ENCODE data around the gene ASAP3.
A peak's percentile ranks its signal among the peaks of the same experiment; 100 is the strongest.

Gene ASAP3

DNA sequence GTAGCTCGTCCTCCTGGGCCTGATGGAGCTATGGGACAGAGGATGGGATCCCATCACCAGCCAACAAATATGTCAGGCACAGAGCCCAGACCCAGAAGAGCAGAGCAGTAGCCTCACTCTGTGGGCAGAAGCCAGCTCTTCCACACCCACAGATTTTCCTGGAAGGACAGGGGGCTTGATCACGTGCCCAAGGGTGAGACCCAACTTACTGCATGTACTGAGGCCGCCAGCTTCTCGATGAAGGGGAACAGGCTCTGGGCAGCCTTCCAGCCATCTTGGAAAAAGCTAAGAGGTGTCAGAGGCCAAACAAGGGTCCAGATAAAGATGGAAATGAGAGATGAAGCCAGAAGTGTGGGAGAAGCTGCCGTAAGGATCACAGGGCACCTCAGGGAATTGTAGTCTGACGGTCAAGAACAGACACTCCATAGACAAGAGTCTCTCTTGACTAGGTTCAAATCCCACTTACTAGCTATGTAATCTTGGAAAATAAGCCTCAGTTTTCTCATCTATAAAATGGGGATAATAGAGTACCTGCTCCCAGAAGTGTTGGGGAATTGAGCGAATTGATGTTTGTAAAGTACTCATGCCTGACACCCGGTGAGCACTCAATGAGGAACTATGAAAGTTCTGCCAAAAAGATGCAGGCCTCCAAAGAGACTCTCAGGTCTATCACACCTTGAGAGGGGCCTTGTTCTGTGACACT lies 42.4 kb downstream of the ASAP3 start:
- Histone ChIP-seq H3K4me2 (no peak overlapping the region), H3K27ac (no peak overlapping the region), H3K9ac (no peak overlapping the region), H4K20me1 (peaks cover 0 to 6% (median 0%) of the 10 kb centered on the region in 11 experiments; a peak in 1 of 22 replicates), H3K4me3 (no peak overlapping the region), H3K9me3 (replicated peaks in 1 of 11) (no peaks in the 10 kb centered on the region), H3K36me3 (peaks cover 0 to 6% (median 0%) of the 10 kb centered on the region in 11 experiments; a peak in 2 of 22 replicates), H3K27me3 (no peaks in the 10 kb centered on the region), H3K4me1 (peaks cover 11 to 36% (median 18%) of the 10 kb centered on the region in 10 experiments; a peak in 18 of 20 replicates)
- no peak for TF ChIP-seq Cebpa-rat (IDR thresholded peaks at IDR 0.05)

DNA sequence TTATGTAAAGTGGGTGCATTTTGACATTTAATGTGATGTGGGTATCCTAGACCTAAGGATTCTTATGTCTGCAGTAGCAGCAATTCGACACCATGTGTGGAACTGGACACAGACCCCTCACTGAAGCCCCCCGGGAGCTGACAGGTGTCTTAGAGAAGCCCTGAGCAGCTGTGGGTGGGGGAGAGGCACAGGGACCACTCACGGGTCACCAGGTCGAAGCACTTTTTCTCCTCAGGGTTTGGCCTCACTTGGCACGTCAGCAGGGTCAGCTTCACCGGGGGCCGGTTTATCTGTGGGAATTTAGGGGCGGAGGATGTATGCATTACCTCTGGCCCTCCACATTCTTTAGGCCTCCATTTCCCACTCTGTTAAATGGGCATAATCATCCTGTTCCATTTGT lies 45.4 kb downstream of the ASAP3 start:
- H3K4me3 ChIP-seq: no peak overlapping the region
- peaks cover 0 to 17% (median 7%) of the 10 kb centered on the region in 10 experiments; a peak in 12 of 20 replicates for H3K4me1 ChIP-seq
- H3K4me2 ChIP-seq: no peak overlapping the region
- no peaks in the 10 kb centered on the region for H3K27me3 ChIP-seq
- H3K9ac ChIP-seq: no peak overlapping the region
- TF ChIP-seq Cebpa-rat (IDR thresholded peaks at IDR 0.05): no peak
- H3K36me3 ChIP-seq: peaks cover 0 to 12% (median 0%) of the 10 kb centered on the region in 11 experiments; a peak in 2 of 22 replicates
- H3K27ac ChIP-seq: no peak overlapping the region
- H4K20me1 ChIP-seq: peaks cover 0 to 6% (median 0%) of the 10 kb centered on the region in 11 experiments; a peak in 1 of 22 replicates
- H3K9me3 ChIP-seq (replicated peaks in 1 of 11): no peaks in the 10 kb centered on the region

- no peak overlapping the region for H3K4me3 ChIP-seq
- H4K20me1 ChIP-seq: peaks cover 0 to 6% (median 0%) of the 10 kb centered on the region in 11 experiments; a peak in 1 of 22 replicates
- H3K36me3 ChIP-seq: peaks cover 0 to 18% (median 0%) of the 10 kb centered on the region in 11 experiments; a peak in 3 of 22 replicates
- no peak overlapping the region for H3K9ac ChIP-seq
- no peak for TF ChIP-seq Cebpa-rat (IDR thresholded peaks at IDR 0.05)
- H3K4me2 ChIP-seq: no peak overlapping the region
- H3K27ac ChIP-seq: no peak overlapping the region
- peaks cover 0 to 13% (median under 1%) of the 10 kb centered on the region in 10 experiments; a peak in 6 of 20 replicates for H3K4me1 ChIP-seq
- no peaks in the 10 kb centered on the region for H3K9me3 ChIP-seq (replicated peaks in 1 of 11)
- H3K27me3 ChIP-seq: no peaks in the 10 kb centered on the region
Measured at GRCh38 chr1:23437355-23437664, 46.7 kb downstream of the ASAP3 start.

DNA sequence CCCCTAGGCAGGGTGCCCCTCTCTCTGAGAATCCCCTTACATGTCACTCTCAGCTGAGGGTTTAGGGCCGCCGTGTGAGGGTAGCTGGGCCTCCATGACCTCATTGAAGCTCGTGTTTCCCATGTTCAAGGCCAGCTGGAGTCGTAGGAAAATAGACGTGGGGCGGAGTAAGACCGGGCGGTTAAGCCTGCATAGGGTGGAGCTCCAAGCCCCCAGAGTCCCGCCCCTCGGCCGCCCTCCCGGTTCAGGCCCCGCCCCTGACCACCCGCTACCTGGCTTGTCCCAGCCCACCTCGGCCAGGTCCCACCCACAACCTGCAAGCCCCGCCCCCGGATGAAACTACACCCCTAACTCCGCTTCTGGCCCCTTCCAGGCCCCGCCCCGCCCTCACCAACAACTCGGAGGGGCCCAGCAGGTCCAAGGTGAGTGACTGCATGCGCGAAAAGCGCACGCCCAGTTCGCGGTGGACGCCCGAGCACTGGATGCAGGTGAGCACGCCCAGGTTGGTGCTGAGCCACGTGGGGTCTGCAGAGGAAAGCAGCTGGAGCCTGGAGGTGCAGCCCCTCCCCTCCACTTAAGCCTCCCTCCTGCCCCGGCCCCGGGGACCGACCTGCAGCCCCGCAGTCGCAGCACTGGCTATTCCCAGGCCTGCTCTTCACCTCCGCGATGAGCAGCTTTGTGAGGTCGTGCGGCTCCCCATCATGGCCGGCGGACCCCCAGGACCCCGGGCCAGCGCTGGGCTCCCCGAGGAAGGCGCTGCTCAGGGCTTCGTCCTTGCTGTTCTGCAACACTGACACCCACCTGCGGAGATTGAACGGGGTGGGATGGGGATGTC lies 47.2 kb downstream of the ASAP3 start:
- H3K4me2 ChIP-seq: peak overlapping the region in 4 of 11 experiments; percentile 11 to 30 (median 14); a peak in 2 of 22 replicates
- H3K27ac ChIP-seq: no peak overlapping the region
- H3K9me3 ChIP-seq (replicated peaks in 1 of 11): no peaks in the 10 kb centered on the region
- H4K20me1 ChIP-seq: peaks cover 0 to 6% (median 0%) of the 10 kb centered on the region in 11 experiments; a peak in 1 of 22 replicates
- TF ChIP-seq Cebpa-rat (IDR thresholded peaks at IDR 0.05): no peak
- H3K4me1 ChIP-seq: peaks cover 0 to 10% (median 0%) of the 10 kb centered on the region in 10 experiments; a peak in 6 of 20 replicates
- H3K9ac ChIP-seq: no peak overlapping the region
- H3K27me3 ChIP-seq: no peaks in the 10 kb centered on the region
- H3K4me3 ChIP-seq: no peak overlapping the region
- H3K36me3 ChIP-seq: peaks cover 0 to 18% (median 0%) of the 10 kb centered on the region in 11 experiments; a peak in 3 of 22 replicates

- no peak overlapping the region for H3K4me2 ChIP-seq
- peaks cover 0 to 10% (median 0%) of the 10 kb centered on the region in 10 experiments; a peak in 7 of 20 replicates for H3K4me1 ChIP-seq
- H3K4me3 ChIP-seq: no peak overlapping the region
- H3K9ac ChIP-seq: no peak overlapping the region
- H3K9me3 ChIP-seq (replicated peaks in 1 of 11): no peaks in the 10 kb centered on the region
- H3K27me3 ChIP-seq: no peaks in the 10 kb centered on the region
- TF ChIP-seq Cebpa-rat (IDR thresholded peaks at IDR 0.05): no peak
- H3K36me3 ChIP-seq: peaks cover 0 to 30% (median 4%) of the 10 kb centered on the region in 11 experiments; a peak in 4 of 22 replicates
- H4K20me1 ChIP-seq: peaks cover 0 to 6% (median 0%) of the 10 kb centered on the region in 11 experiments; a peak in 1 of 22 replicates
- H3K27ac ChIP-seq: no peak overlapping the region
Measured at GRCh38 chr1:23434260-23434775, 49.7 kb downstream of the ASAP3 start.

- Histone ChIP-seq H3K36me3 (peaks cover 0 to 23% (median 4%) of the 10 kb centered on the region in 11 experiments; a peak in 3 of 22 replicates), H3K4me1 (peaks cover 0 to 21% (median 9%) of the 10 kb centered on the region in 10 experiments; a peak in 14 of 20 replicates)
Measured at GRCh38 chr1:23433122-23433521, 50.9 kb downstream of the ASAP3 start.

GRCh38 chr1:23431431-23431830 lies 52.5 kb downstream of the ASAP3 start:
- H3K36me3 ChIP-seq: peaks cover 0 to 23% (median 4%) of the 10 kb centered on the region in 11 experiments; a peak in 3 of 22 replicates
- no peak overlapping the region for H3K4me3 ChIP-seq
- no peak overlapping the region for H3K27ac ChIP-seq
- peaks cover 8 to 25% (median 13%) of the 10 kb centered on the region in 10 experiments; a peak in 16 of 20 replicates for H3K4me1 ChIP-seq
- H3K9ac ChIP-seq: no peak overlapping the region
- H4K20me1 ChIP-seq: peaks cover 0 to 6% (median 0%) of the 10 kb centered on the region in 11 experiments; a peak in 1 of 22 replicates
- no peak overlapping the region for H3K4me2 ChIP-seq
- no peaks in the 10 kb centered on the region for H3K9me3 ChIP-seq (replicated peaks in 1 of 11)
- TF ChIP-seq Cebpa-rat (IDR thresholded peaks at IDR 0.05): no peak
- peaks cover 2 to 14% (median 8%) of the 10 kb centered on the region in 11 experiments; a peak in 16 of 22 replicates for H3K27me3 ChIP-seq

More at GRCh38 chr1:23433122-23433521, 50.9 kb downstream of the ASAP3 start:
- Histone ChIP-seq H3K4me2 (no peak overlapping the region), H3K27ac (no peak overlapping the region), H4K20me1 (peaks cover 0 to 6% (median 0%) of the 10 kb centered on the region in 11 experiments; a peak in 2 of 22 replicates), H3K9me3 (replicated peaks in 1 of 11) (no peaks in the 10 kb centered on the region), H3K4me3 (no peak overlapping the region), H3K9ac (no peak overlapping the region; a peak in 1 of 22 replicates), H3K27me3 (no peaks in the 10 kb centered on the region)
- no peak for TF ChIP-seq Cebpa-rat (IDR thresholded peaks at IDR 0.05)

DNA sequence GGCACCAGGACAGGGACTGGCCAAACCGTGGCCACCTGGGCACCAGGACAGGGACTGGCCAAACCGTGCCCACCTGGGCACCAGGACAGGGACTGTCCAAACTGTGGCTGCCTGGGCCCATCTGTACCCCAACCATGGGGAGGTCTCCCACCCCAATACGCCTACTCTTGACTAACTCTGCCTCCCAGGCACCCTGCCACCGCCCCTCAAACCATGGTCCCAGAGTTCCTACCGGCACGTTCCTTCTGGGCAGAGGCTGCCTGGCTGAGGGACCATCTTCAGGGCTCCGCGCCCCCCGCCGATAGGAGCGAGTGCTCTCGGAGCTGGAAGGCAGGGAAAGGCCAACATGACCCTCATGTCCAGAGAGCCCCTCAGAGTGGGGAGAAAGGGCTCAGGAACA lies 53.2 kb downstream of the ASAP3 start:
- Histone ChIP-seq H3K4me3 (no peak overlapping the region), H4K20me1 (peaks cover 0 to 10% (median 0%) of the 10 kb centered on the region in 11 experiments; a peak in 2 of 22 replicates), H3K4me1 (peaks cover 8 to 19% (median 12%) of the 10 kb centered on the region in 10 experiments; a peak in 16 of 20 replicates), H3K9ac (no peak overlapping the region), H3K9me3 (replicated peaks in 1 of 11) (no peaks in the 10 kb centered on the region), H3K27ac (no peak overlapping the region), H3K27me3 (peaks cover 8 to 20% (median 14%) of the 10 kb centered on the region in 11 experiments), H3K36me3 (peaks cover 0 to 23% (median 4%) of the 10 kb centered on the region in 11 experiments; a peak in 3 of 22 replicates), H3K4me2 (no peak overlapping the region)
- no peak for TF ChIP-seq Cebpa-rat (IDR thresholded peaks at IDR 0.05)

Data from BLaER1 treated with 17β-estradiol and CSF1 and Interleukin-3, amounts not matched to agents 10 nM and 100 nM (cell line).